NCI-H748 (cell line): ENCODE results near the gene KIFC1.

Experiments used
- DNase-seq: peaks from one replicate; lab custom pipeline; 2025; ENCODE audit not compliant: unreplicated experiment; lab: John Stamatoyannopoulos, UW

Gene KIFC1

GRCh38 chr6:33425668-33426577 is 34.3 kb downstream of the KIFC1 start:
- peak; percentile 95 for DNase-seq

GRCh38 chr6:33426590-33427511 is 35.2 kb downstream of the KIFC1 start:
- peak; percentile 70 for DNase-seq

- DNase-seq = peak; percentile 60
Observed at GRCh38 chr6:33427585-33428223, 36.1 kb downstream of the KIFC1 start.

- peak; percentile 52 for DNase-seq
Observed at GRCh38 chr6:33428224-33428965, 36.8 kb downstream of the KIFC1 start.

- DNase-seq = no peak
Observed at GRCh38 chr6:33428966-33429749, 37.5 kb downstream of the KIFC1 start.

GRCh38 chr6:33429750-33430052 is 38.1 kb downstream of the KIFC1 start:
- no peak for DNase-seq

GRCh38 chr6:33430334-33430733 is 38.7 kb downstream of the KIFC1 start:
- no peak for DNase-seq

GRCh38 chr6:33430991-33431879 is 39.6 kb downstream of the KIFC1 start:
- DNase-seq = peak; percentile 79

GRCh38 chr6:33431880-33432541 is 40.4 kb downstream of the KIFC1 start:
- no peak for DNase-seq

GRCh38 chr6:33432546-33432945 is 40.9 kb downstream of the KIFC1 start:
- no peak for DNase-seq

- DNase-seq = no peak
Observed at GRCh38 chr6:33433001-33433543, 41.4 kb downstream of the KIFC1 start.

GRCh38 chr6:33433544-33434191 is 42.0 kb downstream of the KIFC1 start:
- no peak for DNase-seq

- no peak for DNase-seq
Observed at GRCh38 chr6:33434961-33435360, 43.3 kb downstream of the KIFC1 start.

- no peak for DNase-seq
Observed at GRCh38 chr6:33437666-33438065, 46.0 kb downstream of the KIFC1 start.

- no peak for DNase-seq
Observed at GRCh38 chr6:33438978-33439594, 47.5 kb downstream of the KIFC1 start.

- no peak for DNase-seq
Observed at GRCh38 chr6:33439956-33440648, 48.5 kb downstream of the KIFC1 start.
